Measurements from ENCODE around the gene TEX11.

- TF ChIP-seq POLR2A (IDR thresholded peaks at IDR 0.05) (no peak), CTCF (IDR thresholded peaks at IDR 0.05) (no peak), POLR2AphosphoS5 (IDR thresholded peaks at IDR 0.05) (no peak)
Measured at GRCh38 chrX:70508296-70508911, 400.1 kb downstream of the TEX11 start.
